Measurements from ENCODE around the gene FBXL13.

DNA sequence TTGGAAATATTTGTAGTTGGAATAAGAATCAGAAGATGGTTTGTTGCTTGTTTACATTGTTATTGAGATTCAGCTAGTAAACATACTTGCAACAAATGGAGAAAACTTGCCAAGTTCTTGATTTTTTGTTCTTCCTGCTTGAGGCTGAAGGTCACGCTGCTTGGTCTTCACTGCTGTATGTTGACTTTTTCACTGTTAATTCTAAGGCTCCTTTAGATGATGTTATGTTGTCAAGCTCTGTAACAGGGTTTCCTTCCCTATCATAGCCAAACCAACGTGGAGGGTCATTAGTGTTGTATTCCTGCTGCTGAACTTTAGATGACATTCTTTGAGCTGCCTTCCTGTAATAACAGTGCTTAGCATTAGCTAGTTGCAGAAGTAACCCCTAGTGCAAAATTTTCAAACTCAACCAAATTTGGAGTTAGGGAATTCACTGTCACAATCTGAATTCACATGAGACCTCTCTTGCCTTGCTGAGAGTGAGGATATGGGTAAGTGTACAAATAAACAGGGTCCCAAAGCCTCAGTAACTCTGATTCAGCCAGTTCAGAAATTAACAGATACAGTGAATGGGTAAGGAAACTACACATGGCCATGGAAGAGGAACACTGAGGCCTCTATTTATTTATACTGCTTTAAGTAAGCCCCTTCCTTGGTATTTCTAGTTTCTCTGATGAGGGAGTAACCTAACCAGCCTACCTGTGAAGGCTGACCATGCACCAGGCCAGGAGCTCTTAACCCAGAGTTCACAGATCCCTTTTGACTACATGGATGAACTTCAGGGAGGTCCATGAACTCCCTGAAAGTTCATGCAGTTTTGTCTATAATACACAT is 261.2 kb downstream of the FBXL13 start:
- TF ChIP-seq, protein P1, sequence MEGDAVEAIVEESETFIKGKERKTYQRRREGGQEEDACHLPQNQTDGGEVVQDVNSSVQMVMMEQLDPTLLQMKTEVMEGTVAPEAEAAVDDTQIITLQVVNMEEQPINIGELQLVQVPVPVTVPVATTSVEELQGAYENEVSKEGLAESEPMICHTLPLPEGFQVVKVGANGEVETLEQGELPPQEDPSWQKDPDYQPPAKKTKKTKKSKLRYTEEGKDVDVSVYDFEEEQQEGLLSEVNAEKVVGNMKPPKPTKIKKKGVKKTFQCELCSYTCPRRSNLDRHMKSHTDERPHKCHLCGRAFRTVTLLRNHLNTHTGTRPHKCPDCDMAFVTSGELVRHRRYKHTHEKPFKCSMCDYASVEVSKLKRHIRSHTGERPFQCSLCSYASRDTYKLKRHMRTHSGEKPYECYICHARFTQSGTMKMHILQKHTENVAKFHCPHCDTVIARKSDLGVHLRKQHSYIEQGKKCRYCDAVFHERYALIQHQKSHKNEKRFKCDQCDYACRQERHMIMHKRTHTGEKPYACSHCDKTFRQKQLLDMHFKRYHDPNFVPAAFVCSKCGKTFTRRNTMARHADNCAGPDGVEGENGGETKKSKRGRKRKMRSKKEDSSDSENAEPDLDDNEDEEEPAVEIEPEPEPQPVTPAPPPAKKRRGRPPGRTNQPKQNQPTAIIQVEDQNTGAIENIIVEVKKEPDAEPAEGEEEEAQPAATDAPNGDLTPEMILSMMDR (conservative IDR thresholded peaks at IDR 0.05 in 1 of 2, IDR thresholded peaks at IDR 0.05 in 1 of 2; ENCODE audit: extremely low read depth in 1 of 2, insufficient read depth in 1 of 2, low read depth in 1 of 2, low read length in 2 of 2) = no peak
- no peak for TF ChIP-seq EZH2 (IDR thresholded peaks at IDR 0.05; ENCODE audit: borderline replicate concordance, low read length)

Data from mammary epithelial cell (primary cell).